Prostate gland (tissue), 2 donors: ENCODE data around the gene STOX1.

ENCODE experiments used
- CTCF ChIP-seq, 4 experiments: fragments of 200-600 bp in 2 of 4; fragments of 450-650 bp in 2 of 4; sonication (generic) in 2 of 4; IDR thresholded peaks; 1 replicate in 3 of 4; 2 replicates in 1 of 4; pipeline ENCODE4 v1.5.1; 2016 to 2019; ENCODE audit warnings: antibody characterized with exemption in 4 of 4, mild to moderate bottlenecking in 2 of 4, moderate library complexity in 2 of 4
- POLR2A ChIP-seq: fragments of 450-650 bp; IDR thresholded peaks from one replicate; pipeline ENCODE4 v1.6.1; 2016; ENCODE audit warnings: antibody characterized with exemption, mild to moderate bottlenecking
- POLR2AphosphoS5 ChIP-seq: sonication (generic); formaldehyde crosslinking; IDR thresholded peaks from one replicate; pipeline ENCODE4 v1.6.1; 2017; ENCODE audit warnings: antibody characterized with exemption

- TF ChIP-seq CTCF (IDR thresholded peaks at IDR 0.05) (no peak), POLR2A (no peak), POLR2AphosphoS5 (no peak)
Observed at GRCh38 chr10:68857005-68857404, 29.7 kb downstream of the STOX1 start.
